Measurements from ENCODE around the gene AP4M1.

The AP4M1 gene

GRCh38 chr7:100122568-100122967, 21.1 kb downstream of the AP4M1 start:
- DNase-seq (ENCODE audit: low read depth), result no peak
- TF ChIP-seq, protein P1, sequence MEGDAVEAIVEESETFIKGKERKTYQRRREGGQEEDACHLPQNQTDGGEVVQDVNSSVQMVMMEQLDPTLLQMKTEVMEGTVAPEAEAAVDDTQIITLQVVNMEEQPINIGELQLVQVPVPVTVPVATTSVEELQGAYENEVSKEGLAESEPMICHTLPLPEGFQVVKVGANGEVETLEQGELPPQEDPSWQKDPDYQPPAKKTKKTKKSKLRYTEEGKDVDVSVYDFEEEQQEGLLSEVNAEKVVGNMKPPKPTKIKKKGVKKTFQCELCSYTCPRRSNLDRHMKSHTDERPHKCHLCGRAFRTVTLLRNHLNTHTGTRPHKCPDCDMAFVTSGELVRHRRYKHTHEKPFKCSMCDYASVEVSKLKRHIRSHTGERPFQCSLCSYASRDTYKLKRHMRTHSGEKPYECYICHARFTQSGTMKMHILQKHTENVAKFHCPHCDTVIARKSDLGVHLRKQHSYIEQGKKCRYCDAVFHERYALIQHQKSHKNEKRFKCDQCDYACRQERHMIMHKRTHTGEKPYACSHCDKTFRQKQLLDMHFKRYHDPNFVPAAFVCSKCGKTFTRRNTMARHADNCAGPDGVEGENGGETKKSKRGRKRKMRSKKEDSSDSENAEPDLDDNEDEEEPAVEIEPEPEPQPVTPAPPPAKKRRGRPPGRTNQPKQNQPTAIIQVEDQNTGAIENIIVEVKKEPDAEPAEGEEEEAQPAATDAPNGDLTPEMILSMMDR (conservative IDR thresholded peaks at IDR 0.05; ENCODE audit: control insufficient read depth, insufficient read depth, low read depth, low read length), result no peak
- H3K4me3 ChIP-seq (ENCODE audit: control insufficient read depth, low read depth, low read length), result no peak overlapping the region

DNA sequence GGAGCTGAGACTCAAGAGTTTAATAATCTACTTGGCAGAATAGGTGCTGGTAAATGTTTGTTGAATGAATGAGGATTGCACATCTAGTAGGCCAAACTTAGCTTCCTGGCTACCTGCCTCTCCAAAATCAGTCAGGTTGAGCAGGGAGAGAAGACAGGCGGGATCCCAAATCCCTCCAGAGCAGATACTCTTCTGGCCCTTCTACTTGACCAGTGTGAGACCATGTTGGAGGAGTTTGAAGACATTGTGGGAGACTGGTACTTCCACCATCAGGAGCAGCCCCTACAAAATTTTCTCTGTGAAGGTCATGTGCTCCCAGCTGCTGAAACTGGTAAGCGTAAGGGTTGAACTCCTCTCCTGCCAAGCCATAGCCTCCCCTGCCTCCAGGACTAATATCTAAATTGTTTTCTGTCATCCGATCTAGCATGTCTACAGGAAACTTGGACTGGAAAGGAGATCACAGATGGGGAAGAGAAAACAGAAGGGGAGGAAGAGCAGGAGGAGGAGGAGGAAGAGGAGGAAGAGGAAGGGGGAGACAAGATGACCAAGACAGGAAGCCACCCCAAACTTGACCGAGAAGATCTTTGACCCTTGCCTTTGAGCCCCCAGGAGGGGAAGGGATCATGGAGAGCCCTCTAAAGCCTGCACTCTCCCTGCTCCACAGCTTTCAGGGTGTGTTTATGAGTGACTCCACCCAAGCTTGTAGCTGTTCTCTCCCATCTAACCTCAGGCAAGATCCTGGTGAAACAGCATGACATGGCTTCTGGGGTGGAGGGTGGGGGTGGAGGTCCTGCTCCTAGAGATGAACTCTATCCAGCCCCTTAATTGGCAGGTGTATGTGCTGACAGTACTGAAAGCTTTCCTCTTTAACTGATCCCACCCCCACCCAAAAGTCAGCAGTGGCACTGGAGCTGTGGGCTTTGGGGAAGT, 23.1 kb downstream of the AP4M1 start:
- no peak for DNase-seq (ENCODE audit: low read depth)
- TF ChIP-seq, protein P1 (conservative IDR thresholded peaks at IDR 0.05; ENCODE audit: control insufficient read depth, insufficient read depth, low read depth, low read length), result no peak
- H3K4me3 ChIP-seq (ENCODE audit: control insufficient read depth, low read depth, low read length), result no peak overlapping the region

GRCh38 chr7:100126239-100126930, 24.9 kb downstream of the AP4M1 start:
- peak overlapping the region; percentile 94 for H3K4me3 ChIP-seq (ENCODE audit: control insufficient read depth, low read depth, low read length)
- TF ChIP-seq, protein P1 (conservative IDR thresholded peaks at IDR 0.05; ENCODE audit: control insufficient read depth, insufficient read depth, low read depth, low read length), result no peak
- no peak for DNase-seq (ENCODE audit: low read depth)

GRCh38 chr7:100126931-100127865, 25.8 kb downstream of the AP4M1 start, which contains the start of gene MBLAC1:
Gene MBLAC1 (plus strand): TSS chr7:100126967. CDS start chr7:100127396, 429 bp downstream.
- peak within 1 kb of the TSS; percentile 94 for H3K4me3 ChIP-seq (ENCODE audit: control insufficient read depth, low read depth, low read length)
- TF ChIP-seq, protein P1 (conservative IDR thresholded peaks at IDR 0.05; ENCODE audit: control insufficient read depth, insufficient read depth, low read depth, low read length), result no peak
- peak; percentile 91 for DNase-seq (ENCODE audit: low read depth)

- DNase-seq (ENCODE audit: low read depth), result no peak
- H3K4me3 ChIP-seq (ENCODE audit: control insufficient read depth, low read depth, low read length), result peak overlapping the region; percentile 94
- TF ChIP-seq, protein P1 (conservative IDR thresholded peaks at IDR 0.05; ENCODE audit: control insufficient read depth, insufficient read depth, low read depth, low read length), result no peak
These were observed 26.6 kb downstream of the AP4M1 start for GRCh38 chr7:100127866-100128636.
